ENCODE measurements around the gene LARGE1. TPM values are rescaled to one million over a fixed set of nuclear protein-coding genes. Genes with fewer than 3 reads are reported as not detected.

LARGE1 gene
- total RNA-seq, 1 donor from 2014 or later, result 81.2 TPM

GRCh38 chr22:33682927-33683326 is 237.3 kb downstream of the LARGE1 start:
- Mint-ChIP-seq H3K27ac (ENCODE audit: unreplicated experiment) (no peak overlapping the region), H3K4me3 (ENCODE audit: unreplicated experiment) (no peak overlapping the region), H3K9me3 (ENCODE audit: unreplicated experiment) (peaks cover 1% of the 10 kb centered on the region), H3K4me1 (ENCODE audit: low read depth, unreplicated experiment) (peaks cover 2% of the 10 kb centered on the region), H3K36me3 (ENCODE audit: unreplicated experiment) (no peaks in the 10 kb centered on the region), H3K27me3 (ENCODE audit: unreplicated experiment) (no peaks in the 10 kb centered on the region)
- no peak for DNase-seq
- TF ChIP-seq, protein P1, sequence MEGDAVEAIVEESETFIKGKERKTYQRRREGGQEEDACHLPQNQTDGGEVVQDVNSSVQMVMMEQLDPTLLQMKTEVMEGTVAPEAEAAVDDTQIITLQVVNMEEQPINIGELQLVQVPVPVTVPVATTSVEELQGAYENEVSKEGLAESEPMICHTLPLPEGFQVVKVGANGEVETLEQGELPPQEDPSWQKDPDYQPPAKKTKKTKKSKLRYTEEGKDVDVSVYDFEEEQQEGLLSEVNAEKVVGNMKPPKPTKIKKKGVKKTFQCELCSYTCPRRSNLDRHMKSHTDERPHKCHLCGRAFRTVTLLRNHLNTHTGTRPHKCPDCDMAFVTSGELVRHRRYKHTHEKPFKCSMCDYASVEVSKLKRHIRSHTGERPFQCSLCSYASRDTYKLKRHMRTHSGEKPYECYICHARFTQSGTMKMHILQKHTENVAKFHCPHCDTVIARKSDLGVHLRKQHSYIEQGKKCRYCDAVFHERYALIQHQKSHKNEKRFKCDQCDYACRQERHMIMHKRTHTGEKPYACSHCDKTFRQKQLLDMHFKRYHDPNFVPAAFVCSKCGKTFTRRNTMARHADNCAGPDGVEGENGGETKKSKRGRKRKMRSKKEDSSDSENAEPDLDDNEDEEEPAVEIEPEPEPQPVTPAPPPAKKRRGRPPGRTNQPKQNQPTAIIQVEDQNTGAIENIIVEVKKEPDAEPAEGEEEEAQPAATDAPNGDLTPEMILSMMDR (IDR thresholded peaks at IDR 0.05; ENCODE audit: partially characterized antibody, unreplicated experiment), result no peak

DNA sequence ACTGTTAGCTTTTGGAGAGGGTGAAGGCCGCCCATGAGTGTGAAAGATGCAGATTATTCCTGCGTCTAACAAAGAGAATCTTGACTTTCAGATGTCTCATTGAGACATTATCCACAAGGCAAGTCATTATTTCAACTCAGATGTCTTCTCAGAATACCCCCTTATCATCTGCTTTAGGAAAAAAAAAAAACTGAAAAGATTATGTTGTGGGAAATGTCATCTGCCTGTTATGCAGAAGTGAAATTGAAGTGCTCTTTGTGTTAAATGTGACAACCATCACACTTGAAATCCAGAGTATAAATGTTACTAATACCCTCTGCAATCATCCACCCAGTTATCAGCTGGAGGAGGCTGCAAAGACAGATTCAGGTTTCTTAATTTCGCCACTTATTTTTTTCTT is 239.6 kb downstream of the LARGE1 start:
- no peak overlapping the region for H3K4me3 Mint-ChIP-seq (ENCODE audit: unreplicated experiment)
- H3K9me3 Mint-ChIP-seq (ENCODE audit: unreplicated experiment), result no peaks in the 10 kb centered on the region
- no peak overlapping the region for H3K27ac Mint-ChIP-seq (ENCODE audit: unreplicated experiment)
- H3K27me3 Mint-ChIP-seq (ENCODE audit: unreplicated experiment), result no peaks in the 10 kb centered on the region
- H3K4me1 Mint-ChIP-seq (ENCODE audit: low read depth, unreplicated experiment), result no peaks in the 10 kb centered on the region
- TF ChIP-seq, protein P1 (IDR thresholded peaks at IDR 0.05; ENCODE audit: partially characterized antibody, unreplicated experiment), result no peak
- H3K36me3 Mint-ChIP-seq (ENCODE audit: unreplicated experiment), result no peaks in the 10 kb centered on the region
- no peak for DNase-seq

DNA sequence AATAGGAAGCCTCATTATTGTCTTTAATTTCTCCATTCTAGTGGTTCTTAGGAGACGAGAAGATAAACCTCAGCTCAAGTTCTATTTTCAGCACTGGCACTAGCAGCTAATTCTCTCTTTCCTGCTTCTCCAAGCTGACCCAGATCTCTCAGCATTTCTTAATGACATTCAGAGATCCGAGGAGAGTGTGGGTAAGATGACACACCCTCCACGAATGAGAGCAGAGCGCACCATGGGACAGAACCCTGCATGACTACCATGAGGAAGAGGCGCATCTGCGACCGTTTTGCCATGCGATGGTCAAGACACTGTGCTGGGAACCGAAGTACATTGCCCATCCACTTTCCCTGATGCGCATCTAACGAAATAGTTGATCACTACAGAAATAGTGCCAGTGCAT is 241.8 kb downstream of the LARGE1 start:
- no peaks in the 10 kb centered on the region for H3K9me3 Mint-ChIP-seq (ENCODE audit: unreplicated experiment)
- H3K27ac Mint-ChIP-seq (ENCODE audit: unreplicated experiment), result no peak overlapping the region

DNA sequence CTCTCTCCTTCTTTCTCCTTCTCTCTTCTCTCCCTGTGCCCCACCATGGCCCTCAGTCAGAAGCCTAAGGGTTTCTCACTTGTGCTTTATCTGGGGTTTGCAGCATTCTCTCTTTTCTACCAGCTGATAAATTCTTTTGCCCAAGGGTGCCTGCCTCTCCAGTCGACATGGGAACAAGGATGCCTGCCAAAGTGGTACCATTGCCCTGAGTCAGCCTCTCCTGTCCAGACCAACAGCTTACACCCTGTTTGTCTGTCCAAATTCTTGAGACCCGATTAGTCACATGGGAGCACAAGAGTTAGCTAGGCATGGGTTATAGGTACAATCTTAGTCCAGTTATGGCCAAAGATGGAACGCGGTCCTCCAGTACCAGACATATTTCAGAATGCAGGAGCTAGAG is 242.7 kb downstream of the LARGE1 start:
- Mint-ChIP-seq H3K36me3 (ENCODE audit: unreplicated experiment) (no peaks in the 10 kb centered on the region), H3K4me1 (ENCODE audit: low read depth, unreplicated experiment) (no peaks in the 10 kb centered on the region), H3K9me3 (ENCODE audit: unreplicated experiment) (no peaks in the 10 kb centered on the region), H3K27me3 (ENCODE audit: unreplicated experiment) (no peaks in the 10 kb centered on the region), H3K27ac (ENCODE audit: unreplicated experiment) (no peak overlapping the region), H3K4me3 (ENCODE audit: unreplicated experiment) (no peak overlapping the region)
- TF ChIP-seq, protein P1 (IDR thresholded peaks at IDR 0.05; ENCODE audit: partially characterized antibody, unreplicated experiment), result no peak
- no peak for DNase-seq

More for the DNA sequence above, 241.8 kb downstream of the LARGE1 start:
- H3K27me3 Mint-ChIP-seq (ENCODE audit: unreplicated experiment), result no peaks in the 10 kb centered on the region
- no peaks in the 10 kb centered on the region for H3K4me1 Mint-ChIP-seq (ENCODE audit: low read depth, unreplicated experiment)
- TF ChIP-seq, protein P1 (IDR thresholded peaks at IDR 0.05; ENCODE audit: partially characterized antibody, unreplicated experiment), result no peak
- H3K36me3 Mint-ChIP-seq (ENCODE audit: unreplicated experiment), result no peaks in the 10 kb centered on the region
- no peak overlapping the region for H3K4me3 Mint-ChIP-seq (ENCODE audit: unreplicated experiment)
- no peak for DNase-seq

DNA sequence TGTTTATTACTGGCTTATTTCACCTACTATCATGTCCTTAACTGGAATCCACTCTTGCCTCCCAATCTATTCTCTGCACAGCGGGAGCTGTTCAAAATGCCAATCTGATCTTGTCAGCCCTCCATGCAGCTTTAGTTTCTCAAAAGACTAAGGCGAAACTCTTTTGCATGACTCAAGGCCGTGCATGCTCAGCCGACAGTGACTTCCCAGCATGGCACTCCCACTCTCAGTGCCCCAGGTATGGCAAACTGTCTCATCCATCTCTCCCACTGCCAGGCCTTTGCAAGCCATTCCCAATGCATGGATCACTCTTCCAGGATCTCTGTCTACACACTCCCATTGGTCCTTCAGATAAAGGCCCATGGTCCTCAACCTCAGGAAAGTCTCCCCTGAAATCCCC is 245.9 kb downstream of the LARGE1 start:
- Mint-ChIP-seq H3K9me3 (ENCODE audit: unreplicated experiment) (no peaks in the 10 kb centered on the region), H3K27ac (ENCODE audit: unreplicated experiment) (no peak overlapping the region), H3K4me1 (ENCODE audit: low read depth, unreplicated experiment) (no peaks in the 10 kb centered on the region), H3K4me3 (ENCODE audit: unreplicated experiment) (peak overlapping the region; percentile 4), H3K36me3 (ENCODE audit: unreplicated experiment) (no peaks in the 10 kb centered on the region), H3K27me3 (ENCODE audit: unreplicated experiment) (no peaks in the 10 kb centered on the region)
- TF ChIP-seq, protein P1 (IDR thresholded peaks at IDR 0.05; ENCODE audit: partially characterized antibody, unreplicated experiment), result no peak
- DNase-seq, result no peak

Data from glutamatergic neuron (in vitro differentiated cells).